Esophagus squamous epithelium (tissue), 4 donors: ENCODE measurements around the gene PRKACA.

Experiments used
- CTCF ChIP-seq, 6 experiments: fragments of 450-650 bp in 4 of 6; fragments of 200-600 bp in 2 of 6; sonication (generic) in 2 of 6; IDR thresholded peaks; one replicate each; pipeline ENCODE4 v1.5.1; 2016 to 2019; ENCODE audit warnings: antibody characterized with exemption in 6 of 6, mild to moderate bottlenecking in 4 of 6, moderate library complexity in 4 of 6
- POLR2A ChIP-seq, 4 donors: fragments of 450-650 bp; IDR thresholded peaks; one replicate each; pipeline ENCODE4 v1.6.1; 2017; ENCODE audit warnings: antibody characterized with exemption in 4 of 4, mild to moderate bottlenecking in 4 of 4, moderate library complexity in 3 of 4

- TF ChIP-seq CTCF (IDR thresholded peaks at IDR 0.05): no peak
- no peak for TF ChIP-seq POLR2A (IDR thresholded peaks at IDR 0.05)
Observed at GRCh38 chr19:14135985-14136508, 18.5 kb upstream of the PRKACA start.
